ENCODE data around the gene EIF3C.
"Not testable (repeated sequence)": the region's sequence is repeated elsewhere in the genome, so short reads cannot be mapped to it uniquely, and the experiment has no call there.

GRCh38 chr16:28740631-28741030, 29.4 kb downstream of the EIF3C start:
- TF ChIP-seq CTCF, POLR2A, POLR2AphosphoS5, EP300 (IDR thresholded peaks at IDR 0.05): not testable (repeated sequence)
